GF-D8 (cell line): ENCODE data around the gene ETS2.

ENCODE experiments used
- DNase-seq: peaks from one replicate; lab custom pipeline; 2025; lab: John Stamatoyannopoulos, UW

Gene ETS2

DNA sequence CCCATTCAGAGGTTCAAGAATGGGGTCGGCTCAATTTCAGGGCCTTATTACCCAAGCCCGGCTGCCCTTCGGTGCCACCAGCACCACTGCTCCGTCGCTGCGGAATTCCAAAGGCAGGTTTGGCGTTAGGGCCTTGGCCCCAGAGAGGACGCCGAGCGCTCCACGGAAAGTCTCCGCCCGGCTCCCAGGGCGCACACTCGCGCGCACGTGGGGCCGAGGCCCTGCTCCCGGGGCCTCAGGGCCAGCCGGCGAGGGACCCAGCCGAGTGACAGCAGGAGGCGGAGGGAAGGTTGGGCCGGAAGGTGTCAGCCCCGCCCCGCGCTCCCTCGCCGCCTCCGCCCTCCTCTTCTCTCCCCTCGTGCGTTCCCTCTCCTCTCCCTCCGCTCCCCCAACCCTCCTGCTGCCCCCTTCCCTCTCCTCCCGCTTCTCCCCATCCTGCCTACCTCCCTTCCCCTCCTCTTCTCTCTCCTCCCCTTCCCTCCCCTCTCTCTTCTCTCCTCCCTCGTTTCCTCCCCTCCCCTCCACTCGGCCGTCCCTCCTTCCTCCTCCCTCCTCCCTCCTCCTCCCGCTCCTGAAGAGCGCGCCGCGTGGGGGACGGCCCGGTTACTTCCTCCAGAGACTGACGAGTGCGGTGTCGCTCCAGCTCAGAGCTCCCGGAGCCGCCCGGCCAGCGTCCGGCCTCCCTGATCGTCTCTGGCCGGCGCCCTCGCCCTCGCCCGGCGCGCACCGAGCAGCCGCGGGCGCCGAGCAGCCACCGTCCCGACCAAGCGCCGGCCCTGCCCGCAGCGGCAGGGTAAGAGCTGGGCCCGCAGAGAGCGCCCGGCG, at the start of gene ETS2:
ETS2 (plus strand) TSS at position 602 of the 825 bp plus-strand sequence. CDS start 4,106 bp downstream, outside the sequence.
- DNase-seq: peak; percentile 85

DNA sequence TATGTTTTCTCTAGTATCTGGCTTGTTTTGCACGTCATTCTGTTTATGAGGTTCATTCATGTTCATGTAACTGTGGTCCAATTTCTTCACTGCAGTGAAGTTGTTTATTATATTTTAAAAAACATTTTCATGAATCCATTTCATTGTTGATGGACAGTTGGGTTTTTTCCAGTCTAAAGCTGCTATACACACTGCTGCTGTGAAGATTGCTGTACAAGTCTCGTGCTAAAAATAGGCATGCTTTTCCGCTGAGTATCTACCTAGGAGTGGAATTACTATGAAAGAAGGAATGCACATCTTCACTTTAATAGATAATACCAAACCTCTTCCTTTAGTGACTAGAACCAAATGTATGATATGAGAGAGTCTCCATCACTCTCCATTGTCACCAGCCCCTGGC, 49.0 kb upstream of the ETS2 start:
- DNase-seq: no peak

DNA sequence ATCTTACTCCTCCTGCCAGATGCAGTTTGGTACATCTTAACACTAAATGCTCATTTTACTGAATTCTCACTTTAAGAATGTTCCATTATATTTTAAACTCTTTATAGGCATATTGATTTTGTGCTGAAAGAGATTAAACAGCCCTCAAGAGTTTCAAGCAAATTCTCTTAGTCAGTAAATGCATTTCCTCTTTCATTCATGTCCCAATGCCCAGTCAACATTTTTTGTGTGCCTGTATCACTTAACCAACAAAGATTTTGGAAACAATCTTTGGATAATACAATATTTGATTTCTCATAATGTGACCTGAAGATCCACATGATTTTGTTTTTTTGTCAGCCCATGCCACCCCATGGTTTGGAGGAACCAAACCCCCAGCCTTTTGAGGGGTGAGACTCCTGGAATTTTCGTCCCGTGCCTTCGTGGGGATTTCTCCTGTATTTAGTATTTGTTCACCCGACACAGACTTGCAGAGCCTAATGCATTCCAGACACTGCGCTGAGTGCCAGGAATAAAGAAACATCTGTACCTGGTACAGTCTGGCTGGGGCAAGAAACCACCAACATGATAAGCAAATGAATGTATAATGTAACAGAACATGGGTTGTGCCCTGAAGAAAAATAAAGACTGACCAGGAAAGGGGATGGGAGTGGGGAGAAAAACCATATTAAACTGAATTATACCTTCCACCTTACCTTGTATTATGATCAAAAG, 47.1 kb upstream of the ETS2 start:
- no peak for DNase-seq

DNA sequence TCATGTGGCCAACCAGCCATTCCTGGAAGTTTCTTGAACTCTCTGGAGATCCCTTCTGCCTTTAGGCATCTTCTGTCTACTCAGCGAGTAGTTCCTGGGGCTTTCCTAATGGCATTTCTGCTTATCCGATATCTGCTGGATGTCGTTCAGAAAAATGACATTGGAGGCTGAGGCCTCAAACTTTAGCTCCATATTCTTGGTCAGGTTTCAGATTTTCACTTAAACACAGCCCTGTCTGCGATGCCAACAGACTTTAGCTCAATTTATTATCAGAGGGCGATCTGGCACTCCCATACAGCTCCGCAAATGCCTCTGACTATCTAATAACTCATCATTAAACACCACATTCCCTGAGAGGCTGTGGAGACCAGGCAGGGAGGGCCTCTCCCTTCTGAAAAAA, 46.3 kb upstream of the ETS2 start:
- no peak for DNase-seq

DNA sequence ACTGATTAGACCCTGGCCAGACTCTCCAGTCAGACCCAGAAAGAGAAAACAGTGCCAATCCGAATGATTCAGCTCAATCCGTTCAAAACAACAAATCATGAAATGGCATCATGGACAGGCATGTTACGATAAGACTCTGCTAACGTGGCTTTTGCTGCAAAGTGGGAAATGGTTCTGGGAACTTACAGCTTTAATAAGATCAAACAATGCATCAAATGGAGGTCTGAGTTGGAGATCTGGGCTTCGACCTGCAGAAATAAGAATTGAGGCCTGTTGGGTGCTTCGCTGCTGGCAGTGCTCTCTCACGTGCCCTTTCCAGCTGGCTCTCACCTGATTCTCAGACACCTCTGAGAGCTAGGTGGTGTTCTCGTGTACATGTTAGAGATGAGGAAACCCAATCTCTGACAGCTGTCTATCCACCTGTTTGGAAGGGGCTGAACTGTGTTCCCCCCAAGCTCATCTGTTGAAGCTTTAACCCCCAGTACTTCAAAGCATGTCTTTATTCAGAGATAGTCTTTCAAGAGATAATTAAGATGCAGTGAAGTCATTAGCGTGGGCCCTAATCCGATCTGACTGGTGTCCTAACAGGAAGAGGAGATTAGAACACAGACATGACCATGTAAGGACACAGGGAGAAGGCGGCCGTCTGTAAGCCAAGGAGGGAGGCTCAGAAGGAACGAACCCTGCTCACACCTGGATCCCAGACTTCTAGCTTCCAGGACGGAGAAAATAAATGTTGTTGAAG, 45.5 kb upstream of the ETS2 start:
- DNase-seq: no peak

DNA sequence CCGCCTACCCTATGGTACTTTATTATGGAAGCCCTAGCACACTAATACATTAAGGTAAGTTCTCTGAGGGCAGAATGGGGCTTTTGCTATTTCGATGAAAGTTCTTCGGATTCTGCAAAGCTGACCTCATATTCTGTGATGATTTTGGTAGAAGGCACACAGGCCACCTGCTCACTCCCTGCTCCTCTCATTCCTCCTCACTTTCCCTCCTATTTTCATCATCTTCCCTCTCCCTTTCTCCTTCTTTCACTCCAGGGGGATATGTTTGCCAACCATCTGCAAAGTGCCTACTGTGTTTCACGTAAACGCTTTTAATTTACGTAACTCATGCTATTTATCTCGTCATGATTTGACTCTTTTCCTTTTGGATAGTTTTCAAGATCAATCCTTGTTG, 45.0 kb upstream of the ETS2 start:
- DNase-seq: no peak

DNA sequence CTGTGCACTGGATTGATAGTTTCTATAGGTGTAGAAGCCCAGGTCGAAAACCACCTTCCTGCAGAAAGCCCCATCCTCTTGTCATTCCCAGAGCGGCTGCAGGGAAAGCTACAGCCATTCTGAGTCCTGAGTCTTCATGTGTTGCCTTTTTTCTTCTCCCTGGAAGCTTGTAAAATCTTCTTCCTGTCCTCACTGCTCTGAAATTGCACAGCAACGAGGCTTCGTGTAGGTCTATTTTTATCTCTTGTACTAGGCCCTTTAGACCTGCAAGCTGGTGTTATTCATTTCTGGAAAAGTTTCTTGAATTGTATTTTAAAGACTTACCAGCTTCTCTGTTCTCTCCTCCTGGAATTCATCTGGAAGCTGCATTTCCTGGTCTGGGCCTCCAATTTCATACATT, 44.2 kb upstream of the ETS2 start:
- no peak for DNase-seq

DNA sequence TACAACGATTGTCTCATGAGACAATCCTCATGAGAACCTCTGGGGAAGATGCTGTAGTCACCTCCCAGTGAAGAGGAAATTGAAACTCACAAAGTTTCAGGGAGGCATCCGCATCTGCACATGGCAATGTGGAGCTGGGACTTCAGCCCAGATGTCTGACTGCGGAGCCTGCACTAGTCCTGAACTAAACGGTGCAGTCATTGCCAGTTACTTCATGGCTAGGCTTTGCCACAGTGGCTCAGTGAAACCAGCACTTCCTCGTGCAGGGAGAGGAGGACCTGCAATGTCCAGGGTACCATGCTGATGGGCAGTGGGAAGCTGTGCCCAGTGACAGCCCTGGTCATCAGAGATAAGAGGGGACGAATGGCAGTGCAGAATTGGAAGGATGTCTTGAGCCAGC, 40.7 kb upstream of the ETS2 start:
- DNase-seq: no peak

DNA sequence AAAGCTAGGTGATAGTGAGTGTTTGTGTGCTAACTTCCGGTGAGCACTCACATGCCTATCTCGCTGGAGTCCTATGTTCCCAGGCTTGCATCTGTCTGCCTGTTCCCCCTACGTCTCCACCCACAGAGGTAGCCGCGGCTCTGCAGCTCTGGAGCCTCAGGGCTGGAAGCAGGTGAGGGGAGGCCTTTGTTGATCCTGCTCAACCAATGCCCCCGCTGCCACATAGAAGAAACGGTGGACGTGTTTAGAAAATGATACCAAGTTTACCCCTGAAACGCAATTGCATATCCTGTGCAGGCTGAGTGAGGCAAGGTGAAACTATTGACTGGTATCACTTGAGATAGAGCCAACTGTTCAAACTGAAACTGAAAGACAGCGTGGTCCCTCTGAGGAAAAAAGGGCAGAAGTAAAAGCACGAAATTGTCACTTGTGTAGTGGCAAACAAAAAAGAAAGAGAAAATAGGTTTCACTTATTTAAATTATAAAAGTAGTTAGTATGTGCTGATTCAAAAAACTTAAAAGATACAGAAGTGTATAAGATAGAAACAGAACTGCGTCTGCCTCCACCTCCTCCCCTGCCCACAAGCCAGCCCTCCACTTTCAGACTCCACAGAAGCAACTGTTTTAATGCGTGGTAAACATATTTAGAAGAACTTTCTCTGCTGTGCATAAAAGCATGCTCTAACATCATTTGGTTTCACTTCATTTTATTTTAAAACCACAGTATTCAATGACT, 38.6 kb upstream of the ETS2 start:
- no peak for DNase-seq

DNA sequence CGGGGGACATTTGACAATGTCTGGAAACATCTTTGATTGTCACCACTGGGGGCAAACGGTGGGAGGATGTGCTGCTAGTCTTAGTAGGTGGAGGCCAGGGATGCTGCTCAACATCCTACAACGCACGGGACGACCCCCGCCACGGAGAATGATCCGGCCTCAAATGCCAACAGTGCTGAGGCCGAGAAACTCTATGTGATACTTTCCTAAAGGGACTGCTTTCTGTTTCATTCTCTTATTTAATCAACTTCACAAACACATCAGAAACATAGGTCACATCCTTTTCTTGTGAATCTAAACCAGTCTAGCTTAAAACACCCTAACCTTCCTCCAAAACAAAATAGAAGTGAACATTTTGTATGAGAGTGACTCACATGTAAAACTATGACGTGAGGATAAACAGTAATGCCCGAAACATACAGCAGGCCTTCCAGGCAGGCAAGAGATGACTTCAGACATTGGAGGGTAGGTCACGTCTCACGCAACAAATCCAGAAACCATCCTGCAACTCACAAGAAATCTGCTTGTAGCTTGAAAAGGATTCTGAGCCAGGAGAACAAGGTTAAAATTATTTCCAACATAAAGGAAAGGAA, 37.2 kb upstream of the ETS2 start:
- no peak for DNase-seq

DNA sequence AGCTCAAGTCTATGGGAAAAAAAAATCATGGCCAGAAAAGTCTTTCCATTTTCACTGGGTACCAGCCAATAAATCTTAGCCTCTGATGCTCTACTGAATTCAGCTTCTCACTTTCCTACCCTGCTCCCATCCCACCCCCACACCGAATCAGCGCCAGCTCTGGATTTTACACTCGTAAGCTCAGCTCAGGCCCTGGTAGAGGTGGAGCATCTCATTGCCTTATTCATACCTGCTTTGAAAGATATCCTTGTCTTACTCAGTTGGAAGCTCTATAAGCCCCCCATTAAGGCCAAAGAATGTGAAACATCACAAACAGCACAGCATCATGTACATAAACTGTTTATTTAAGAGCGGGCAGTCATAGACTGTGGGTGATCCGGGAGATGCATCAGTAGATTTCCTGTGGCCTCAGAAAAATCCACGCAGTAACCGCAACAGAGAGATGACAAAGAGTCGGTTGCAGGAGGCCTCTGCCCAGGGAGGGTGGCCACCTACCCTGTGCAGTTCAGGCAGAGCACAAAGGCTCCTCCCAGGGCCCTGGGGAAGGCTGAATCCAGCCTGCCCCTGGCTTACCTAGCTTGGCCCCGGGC, 36.4 kb upstream of the ETS2 start:
- no peak for DNase-seq

DNA sequence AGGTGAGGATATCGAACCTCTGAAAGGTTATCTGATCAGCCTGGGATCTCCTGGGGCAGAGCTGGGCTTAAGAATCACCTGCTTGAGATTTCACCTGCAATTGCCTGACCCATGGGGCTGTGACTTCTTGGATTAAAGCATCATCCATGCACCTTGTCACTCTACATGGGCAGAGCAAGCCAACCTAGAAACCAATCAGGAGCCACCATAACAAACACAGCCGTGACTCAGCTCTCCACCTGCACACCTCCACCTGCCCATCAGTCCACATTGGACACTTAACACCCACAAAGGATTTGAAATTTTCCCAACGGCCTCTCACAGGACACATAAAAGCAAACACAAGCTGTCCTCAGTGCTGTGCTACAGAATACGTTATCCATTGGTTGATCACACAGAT, 35.1 kb upstream of the ETS2 start:
- DNase-seq: no peak

DNA sequence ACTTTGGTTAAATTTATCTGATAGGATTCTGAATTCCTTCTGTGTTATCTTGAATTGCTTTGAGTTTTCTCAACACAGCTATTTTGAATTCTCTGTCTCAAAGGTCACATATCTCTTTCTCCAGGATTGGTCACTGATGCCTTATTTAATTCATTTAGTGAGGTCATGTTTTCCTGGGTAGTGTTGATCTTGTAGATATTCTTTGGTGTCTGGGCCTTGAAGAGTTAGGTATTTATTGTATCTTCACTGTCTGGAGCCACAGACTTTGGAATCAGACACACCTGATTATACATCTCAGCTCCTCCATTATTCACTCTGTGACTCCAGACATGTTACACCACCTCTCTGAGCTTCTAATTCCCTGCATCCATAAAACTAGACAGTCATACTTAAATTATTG, 34.2 kb upstream of the ETS2 start:
- DNase-seq: no peak

DNA sequence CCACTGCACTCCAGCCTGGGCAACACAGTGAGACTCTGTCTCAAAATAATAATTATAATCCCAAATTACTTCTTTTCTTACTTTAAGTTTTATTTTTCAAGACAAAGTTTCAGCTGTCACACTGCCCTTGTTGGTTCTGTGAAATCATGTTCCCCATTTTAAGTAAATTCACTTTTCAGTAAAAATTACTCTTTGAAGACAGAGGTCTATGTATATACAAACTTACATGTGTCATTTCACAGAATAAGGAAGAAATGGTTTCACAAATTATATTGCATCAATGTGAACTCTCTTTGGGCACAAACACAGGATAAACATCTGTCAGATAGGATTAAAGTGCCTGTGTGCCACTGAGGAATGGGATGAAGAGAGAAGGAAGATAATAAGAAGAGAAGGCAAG, 33.1 kb upstream of the ETS2 start:
- DNase-seq: no peak

DNA sequence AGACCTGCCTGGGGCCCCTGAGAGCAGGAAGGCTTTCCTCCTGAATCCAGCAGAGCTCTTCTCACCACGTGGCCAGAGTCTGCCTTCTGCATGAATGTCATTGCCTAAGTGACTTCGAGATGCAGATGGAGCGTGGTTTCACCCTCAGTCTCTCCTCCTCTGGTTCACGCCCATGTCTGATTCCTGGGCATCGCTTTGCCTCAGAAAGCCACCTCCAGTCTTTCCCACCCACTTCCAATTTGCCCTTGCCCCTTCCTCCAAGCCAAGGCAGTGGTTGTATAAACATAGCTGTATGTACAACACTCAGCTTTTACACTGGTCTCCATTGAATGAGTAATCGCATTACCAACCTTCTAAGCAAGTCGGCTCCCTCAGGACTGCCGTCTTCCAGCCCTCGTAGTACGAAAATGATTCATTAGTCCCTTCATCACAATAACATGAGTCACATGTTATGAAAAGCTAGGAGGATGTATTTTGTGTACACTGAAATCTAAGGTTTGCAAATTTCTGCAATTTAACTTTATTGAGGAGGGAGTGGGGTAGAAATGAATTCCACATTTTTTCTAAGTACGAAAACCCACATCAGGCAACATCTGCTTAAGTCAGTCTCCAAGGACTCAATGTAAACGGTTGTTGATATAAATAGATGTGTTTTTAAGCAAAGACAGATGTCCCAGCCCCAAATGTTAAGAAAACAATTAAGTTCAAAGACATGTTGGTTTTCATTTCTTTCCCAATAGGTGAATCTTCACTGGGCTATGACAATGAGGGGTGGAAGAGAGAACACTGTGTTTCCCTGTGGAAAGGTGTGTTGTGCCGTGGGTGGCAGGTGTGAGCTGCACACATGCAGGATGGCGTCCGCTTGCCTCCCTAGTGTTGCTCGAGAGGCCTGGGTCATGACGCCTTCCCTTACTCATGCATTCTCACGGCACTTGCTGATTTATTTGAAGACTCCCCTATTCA, 32.3 kb upstream of the ETS2 start:
- no peak for DNase-seq

DNA sequence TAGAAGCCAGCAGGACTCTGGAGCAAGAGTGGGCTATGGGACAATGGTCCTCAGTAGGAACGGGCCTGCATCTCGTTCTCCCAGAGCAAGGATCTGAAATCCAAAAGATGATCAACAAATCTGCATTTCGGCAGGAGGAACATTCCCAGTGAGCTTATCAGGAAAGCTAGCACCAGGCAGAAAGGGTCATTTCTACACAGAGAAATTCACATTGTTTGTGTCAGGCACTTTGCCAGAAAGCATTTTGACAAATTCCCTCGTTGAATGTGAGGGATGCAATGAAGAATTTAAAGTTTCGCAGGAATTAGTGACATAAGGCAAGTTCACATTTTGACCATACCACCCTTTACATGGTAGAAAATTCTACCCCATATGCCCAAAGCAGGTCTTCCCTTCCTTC, 31.6 kb upstream of the ETS2 start:
- DNase-seq: no peak

DNA sequence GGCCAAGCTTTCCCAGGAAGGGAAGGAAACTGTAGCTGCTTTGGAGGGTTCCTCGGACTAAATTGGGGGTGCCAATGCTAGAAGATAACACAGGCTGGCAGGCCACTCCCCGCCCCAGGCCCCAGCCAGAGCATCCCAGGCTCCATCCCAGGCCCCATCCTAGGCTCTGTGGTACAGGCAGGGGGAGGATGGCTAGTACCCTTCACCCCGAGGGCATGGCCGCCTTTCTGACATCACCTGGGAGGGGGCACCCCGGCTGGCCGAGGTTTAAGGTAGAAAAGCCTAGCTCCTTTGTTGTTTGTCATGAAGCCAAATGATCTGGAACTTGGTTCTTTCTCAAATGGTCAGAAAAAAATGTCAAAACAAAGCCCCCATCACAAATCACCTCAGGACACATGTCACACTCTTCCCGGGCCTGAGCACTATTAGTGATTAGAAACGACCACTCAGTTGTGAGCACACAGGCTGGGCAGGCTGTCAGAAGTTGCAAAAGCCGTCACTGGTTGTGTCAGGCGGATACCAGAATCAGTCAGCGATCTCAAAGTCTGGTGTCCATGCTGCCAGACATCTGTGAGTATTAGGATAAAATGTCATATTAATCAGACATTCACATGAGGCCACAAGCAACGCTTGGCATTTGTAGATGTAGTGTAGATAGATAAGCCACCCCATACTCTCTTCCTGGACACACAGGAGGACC, 31.0 kb upstream of the ETS2 start:
- DNase-seq: no peak

DNA sequence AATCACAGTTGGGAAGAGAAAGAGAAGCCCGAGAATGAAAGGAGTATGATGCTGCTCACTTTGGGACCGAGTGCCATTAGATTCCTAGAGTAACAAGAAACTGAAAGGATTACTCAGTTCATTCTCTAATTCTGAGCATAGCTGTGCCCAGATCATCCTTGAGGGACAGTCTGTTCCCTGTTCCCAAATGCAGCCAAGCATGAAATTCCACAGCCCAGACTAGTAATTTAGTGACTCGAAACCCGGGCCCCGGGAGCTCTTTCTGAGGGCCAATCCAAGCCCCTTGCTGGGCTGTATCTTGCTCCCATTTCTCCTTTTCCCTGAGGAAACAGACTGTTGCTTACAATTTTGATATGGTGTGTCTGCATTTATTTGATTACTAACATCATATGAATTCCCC, 30.0 kb upstream of the ETS2 start:
- DNase-seq: no peak

DNA sequence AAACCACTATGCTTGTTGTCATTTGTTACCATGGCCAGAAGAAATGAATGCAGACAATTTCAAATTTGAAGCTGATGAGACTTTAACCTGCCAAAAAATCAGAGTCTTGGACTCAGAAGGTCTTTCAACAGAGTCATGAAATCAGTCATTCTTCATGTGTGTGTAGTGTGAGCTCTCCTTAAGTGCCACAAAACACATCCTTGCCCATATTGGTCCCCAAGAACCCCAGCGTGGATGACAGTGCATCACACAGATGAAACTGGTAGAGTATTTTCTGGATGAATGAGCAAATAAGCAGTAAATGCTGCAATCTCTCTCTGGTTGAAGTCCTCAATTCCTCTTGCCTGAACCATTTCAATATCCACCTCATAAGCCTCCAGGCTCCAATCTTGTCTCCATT, 28.7 kb upstream of the ETS2 start:
- no peak for DNase-seq

DNA sequence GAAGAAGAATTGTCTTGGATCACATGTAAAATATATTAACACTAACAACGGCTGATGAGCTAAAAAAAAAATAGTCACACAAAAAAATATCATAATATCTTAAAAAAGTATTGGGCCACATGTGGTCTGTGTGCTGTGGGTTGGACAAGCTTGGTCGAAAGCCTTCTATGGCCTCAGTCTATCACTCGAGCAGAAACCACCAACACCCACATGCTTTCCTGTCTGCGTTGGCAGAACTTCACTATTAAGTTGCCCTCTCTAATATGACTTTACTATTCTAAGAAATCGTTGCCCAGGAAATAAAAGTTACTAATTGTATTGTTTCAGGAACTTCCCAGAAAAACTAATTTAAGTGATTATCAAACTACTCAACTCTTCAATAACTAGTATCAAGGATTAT, 28.2 kb upstream of the ETS2 start:
- no peak for DNase-seq
